ENCODE results near the gene SLC16A4. TPM values are rescaled to one million over a fixed set of nuclear protein-coding genes. Genes with fewer than 3 reads are reported as not detected.
A peak's percentile ranks its signal among the peaks of the same experiment; 100 is the strongest.

The SLC16A4 gene
- total and polyA plus RNA-seq, 10 of the 15 experiments (the other 5 are each of a cell fraction or from before 2014, with no cell fraction given): 0.13 to 2.2 (median 0.26) TPM; not detected in 1

DNA sequence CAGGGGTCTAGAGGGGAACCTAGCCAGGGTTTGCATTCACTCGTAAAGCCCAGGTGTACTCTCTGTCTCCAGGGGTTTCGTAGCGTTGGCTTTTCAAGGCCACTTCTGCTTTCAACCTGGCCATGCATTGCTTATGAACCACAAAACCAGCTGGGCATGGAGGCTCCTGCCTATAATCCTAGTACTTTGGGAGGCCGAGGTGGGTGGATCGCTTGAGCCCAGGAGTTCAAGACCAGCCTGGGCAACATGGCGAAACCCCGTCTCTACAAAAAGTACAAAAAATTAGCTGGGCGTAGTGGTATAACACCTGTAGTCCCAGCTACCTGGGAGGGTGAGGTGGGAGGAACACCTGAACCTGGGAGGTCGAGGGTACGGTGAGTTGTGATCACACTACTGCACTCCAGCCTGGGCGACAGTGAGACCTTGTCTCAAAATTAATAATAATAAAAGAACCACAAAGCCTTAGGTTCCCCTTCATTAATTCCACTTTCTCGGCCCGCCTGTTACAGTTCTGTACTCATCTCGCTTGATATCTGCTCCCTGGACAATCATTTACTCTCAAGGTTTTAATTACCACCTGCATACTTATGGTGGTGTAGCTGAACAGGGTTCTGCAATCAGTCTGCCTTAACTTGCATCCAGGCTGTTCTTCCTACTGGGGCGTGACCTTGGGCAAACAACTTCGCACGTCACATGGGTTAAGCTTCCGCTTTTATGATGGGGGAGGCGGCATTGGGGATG is 6.1 kb downstream of the SLC16A4 start:
- no TSS peak for BruUV-seq (replicated peaks)
- ATAC-seq (peak; percentile 90), DNase-seq (ENCODE audit: low read depth, low spot score) (peak; percentile 45), FAIRE-seq (no peak)
- ChIA-PET RAD21 (ENCODE audit: unreplicated experiment) (interaction anchor here (0.6 to 3.7 kb wide), 11 partner anchors 12 to 323 kb away, joined by 3 to 35 read pairs (median 4); partner anchors contain the start of gene RBM15), POLR2A (interaction anchor here (0.6 to 3.3 kb wide), 10 partner anchors 12 to 46 kb away, joined by 3 to 28 read pairs (median 6); partner anchors contain the start of gene RBM15), SMC1A (ENCODE audit: uncharacterized antibody, unreplicated experiment) (interaction anchor here (0.6 to 5.0 kb wide), 19 partner anchors 13 to 353 kb away, joined by 3 to 37 read pairs (median 4); partner anchors contain the start of genes LAMTOR5 and RBM15), CTCF (interaction anchor here (0.9 to 4.8 kb wide), 14 partner anchors 9 to 188 kb away, joined by 3 to 21 read pairs (median 4); partner anchors contain the start of genes LAMTOR5 and RBM15)
- Histone ChIP-seq H3K36me3 (ENCODE audit: control insufficient read depth in 2 of 2, insufficient read depth in 2 of 2, low read length in 1 of 2) (no peaks in the 10 kb centered on the region), H3K79me2 (ENCODE audit: control insufficient read depth, insufficient read depth, low read length) (no peaks in the 10 kb centered on the region), H3K9ac (ENCODE audit: control insufficient read depth, insufficient read depth, low read length) (peak overlapping the region; percentile 5), H3K27ac (ENCODE audit: control insufficient read depth, insufficient read depth) (peak overlapping the region; percentile 69), H3K4me1 (ENCODE audit: control insufficient read depth, insufficient read depth, low read length) (peaks cover 25% of the 10 kb centered on the region), H3K27me3 (replicated peaks in 1 of 2; ENCODE audit: control insufficient read depth in 2 of 2, insufficient read depth in 2 of 2, low read length in 1 of 2) (no peaks in the 10 kb centered on the region), H4K20me1 (ENCODE audit: control insufficient read depth, insufficient read depth) (no peaks in the 10 kb centered on the region), H2AFZ (ENCODE audit: control insufficient read depth, low read depth, low read length) (peak overlapping the region; percentile 62), H3K4me3 (peak overlapping the region; percentile 53; the same call in 1 of the 2 replicates), H3K4me2 (ENCODE audit: control insufficient read depth, insufficient read depth) (peak overlapping the region; percentile 91), H3K9me3 (replicated peaks; ENCODE audit: control insufficient read depth, insufficient read depth, low read length) (no peaks in the 10 kb centered on the region)
- in situ Hi-C loops (cut with MboI) (no loop called here), intact Hi-C loops (cut with micrococcal nuclease; ENCODE audit: unreplicated experiment) (loop anchor here (2.0 kb wide), 2 partner anchors 20 to 46 kb away; partner anchors contain the start of gene RBM15)
- 19% methylated on average over 19 of the region's 19 CpGs for WGBS (ENCODE audit: insufficient coverage, insufficient replicate concordance, low lambda C conversion rate, missing lambda C conversion rate)
- TF ChIP-seq DPF2 (IDR thresholded peaks at IDR 0.05) (peak; percentile 85), NFIC (IDR thresholded peaks at IDR 0.05; ENCODE audit: low read depth, low read length) (peak; percentile 33), NR2F1 (conservative IDR thresholded peaks at IDR 0.05) (peak; percentile 26), IKZF2 (IDR thresholded peaks at IDR 0.05) (peak; percentile 90 to 91), RAD51 (IDR thresholded peaks at IDR 0.05) (peak; percentile 74), TCF3 (IDR thresholded peaks at IDR 0.05; ENCODE audit: borderline replicate concordance, insufficient read depth, low read depth, low read length) (0 out of 2 replicates have a peak, but pooled peaks have one; percentile 60), MTA2 (IDR thresholded peaks at IDR 0.05; ENCODE audit: low read depth) (peak; percentile 67), PAX5 (IDR thresholded peaks at IDR 0.05; ENCODE audit: borderline replicate concordance, low read depth, low read length) (peak; percentile 84), GATAD2B (conservative IDR thresholded peaks at IDR 0.05; ENCODE audit: low read depth) (peak; percentile 79), CHD4 (IDR thresholded peaks at IDR 0.05) (no peak), PML (IDR thresholded peaks at IDR 0.05; ENCODE audit: low read length) (0 out of 2 replicates have a peak, but pooled peaks have one; percentile 25), CREM (IDR thresholded peaks at IDR 0.05; ENCODE audit: low read depth) (peak; percentile 42; the same call in 1 of the 2 replicates), RCOR1 (conservative IDR thresholded peaks at IDR 0.05; ENCODE audit: low read depth, low read length) (0 out of 2 replicates have a peak, but pooled peaks have one; percentile 74)
- TF ChIP-seq, protein P1, sequence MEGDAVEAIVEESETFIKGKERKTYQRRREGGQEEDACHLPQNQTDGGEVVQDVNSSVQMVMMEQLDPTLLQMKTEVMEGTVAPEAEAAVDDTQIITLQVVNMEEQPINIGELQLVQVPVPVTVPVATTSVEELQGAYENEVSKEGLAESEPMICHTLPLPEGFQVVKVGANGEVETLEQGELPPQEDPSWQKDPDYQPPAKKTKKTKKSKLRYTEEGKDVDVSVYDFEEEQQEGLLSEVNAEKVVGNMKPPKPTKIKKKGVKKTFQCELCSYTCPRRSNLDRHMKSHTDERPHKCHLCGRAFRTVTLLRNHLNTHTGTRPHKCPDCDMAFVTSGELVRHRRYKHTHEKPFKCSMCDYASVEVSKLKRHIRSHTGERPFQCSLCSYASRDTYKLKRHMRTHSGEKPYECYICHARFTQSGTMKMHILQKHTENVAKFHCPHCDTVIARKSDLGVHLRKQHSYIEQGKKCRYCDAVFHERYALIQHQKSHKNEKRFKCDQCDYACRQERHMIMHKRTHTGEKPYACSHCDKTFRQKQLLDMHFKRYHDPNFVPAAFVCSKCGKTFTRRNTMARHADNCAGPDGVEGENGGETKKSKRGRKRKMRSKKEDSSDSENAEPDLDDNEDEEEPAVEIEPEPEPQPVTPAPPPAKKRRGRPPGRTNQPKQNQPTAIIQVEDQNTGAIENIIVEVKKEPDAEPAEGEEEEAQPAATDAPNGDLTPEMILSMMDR (IDR thresholded peaks at IDR 0.05 in 2 of 3, conservative IDR thresholded peaks at IDR 0.05 in 1 of 3; ENCODE audit: control insufficient read depth in 2 of 3, extremely low read depth in 1 of 3, insufficient read depth in 1 of 3, low read depth in 3 of 3, low read length in 3 of 3): no peak
- TF ChIP-seq, protein P2, sequence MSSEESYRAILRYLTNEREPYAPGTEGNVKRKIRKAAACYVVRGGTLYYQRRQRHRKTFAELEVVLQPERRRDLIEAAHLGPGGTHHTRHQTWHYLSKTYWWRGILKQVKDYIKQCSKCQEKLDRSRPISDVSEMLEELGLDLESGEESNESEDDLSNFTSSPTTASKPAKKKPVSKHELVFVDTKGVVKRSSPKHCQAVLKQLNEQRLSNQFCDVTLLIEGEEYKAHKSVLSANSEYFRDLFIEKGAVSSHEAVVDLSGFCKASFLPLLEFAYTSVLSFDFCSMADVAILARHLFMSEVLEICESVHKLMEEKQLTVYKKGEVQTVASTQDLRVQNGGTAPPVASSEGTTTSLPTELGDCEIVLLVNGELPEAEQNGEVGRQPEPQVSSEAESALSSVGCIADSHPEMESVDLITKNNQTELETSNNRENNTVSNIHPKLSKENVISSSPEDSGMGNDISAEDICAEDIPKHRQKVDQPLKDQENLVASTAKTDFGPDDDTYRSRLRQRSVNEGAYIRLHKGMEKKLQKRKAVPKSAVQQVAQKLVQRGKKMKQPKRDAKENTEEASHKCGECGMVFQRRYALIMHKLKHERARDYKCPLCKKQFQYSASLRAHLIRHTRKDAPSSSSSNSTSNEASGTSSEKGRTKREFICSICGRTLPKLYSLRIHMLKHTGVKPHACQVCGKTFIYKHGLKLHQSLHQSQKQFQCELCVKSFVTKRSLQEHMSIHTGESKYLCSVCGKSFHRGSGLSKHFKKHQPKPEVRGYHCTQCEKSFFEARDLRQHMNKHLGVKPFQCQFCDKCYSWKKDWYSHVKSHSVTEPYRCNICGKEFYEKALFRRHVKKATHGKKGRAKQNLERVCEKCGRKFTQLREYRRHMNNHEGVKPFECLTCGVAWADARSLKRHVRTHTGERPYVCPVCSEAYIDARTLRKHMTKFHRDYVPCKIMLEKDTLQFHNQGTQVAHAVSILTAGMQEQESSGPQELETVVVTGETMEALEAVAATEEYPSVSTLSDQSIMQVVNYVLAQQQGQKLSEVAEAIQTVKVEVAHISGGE (CRISPR knock-in tag; IDR thresholded peaks at IDR 0.05): no peak
- TF ChIP-seq, protein P3, sequence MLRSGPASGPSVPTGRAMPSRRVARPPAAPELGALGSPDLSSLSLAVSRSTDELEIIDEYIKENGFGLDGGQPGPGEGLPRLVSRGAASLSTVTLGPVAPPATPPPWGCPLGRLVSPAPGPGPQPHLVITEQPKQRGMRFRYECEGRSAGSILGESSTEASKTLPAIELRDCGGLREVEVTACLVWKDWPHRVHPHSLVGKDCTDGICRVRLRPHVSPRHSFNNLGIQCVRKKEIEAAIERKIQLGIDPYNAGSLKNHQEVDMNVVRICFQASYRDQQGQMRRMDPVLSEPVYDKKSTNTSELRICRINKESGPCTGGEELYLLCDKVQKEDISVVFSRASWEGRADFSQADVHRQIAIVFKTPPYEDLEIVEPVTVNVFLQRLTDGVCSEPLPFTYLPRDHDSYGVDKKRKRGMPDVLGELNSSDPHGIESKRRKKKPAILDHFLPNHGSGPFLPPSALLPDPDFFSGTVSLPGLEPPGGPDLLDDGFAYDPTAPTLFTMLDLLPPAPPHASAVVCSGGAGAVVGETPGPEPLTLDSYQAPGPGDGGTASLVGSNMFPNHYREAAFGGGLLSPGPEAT (IDR thresholded peaks at IDR 0.05; ENCODE audit: low read depth): peak; percentile 76; the same call in 1 of the 2 replicates
